Measurements from ENCODE around the gene FRMPD3.
A peak's percentile ranks its signal among the peaks of the same experiment; 100 is the strongest.

Gene FRMPD3

DNA sequence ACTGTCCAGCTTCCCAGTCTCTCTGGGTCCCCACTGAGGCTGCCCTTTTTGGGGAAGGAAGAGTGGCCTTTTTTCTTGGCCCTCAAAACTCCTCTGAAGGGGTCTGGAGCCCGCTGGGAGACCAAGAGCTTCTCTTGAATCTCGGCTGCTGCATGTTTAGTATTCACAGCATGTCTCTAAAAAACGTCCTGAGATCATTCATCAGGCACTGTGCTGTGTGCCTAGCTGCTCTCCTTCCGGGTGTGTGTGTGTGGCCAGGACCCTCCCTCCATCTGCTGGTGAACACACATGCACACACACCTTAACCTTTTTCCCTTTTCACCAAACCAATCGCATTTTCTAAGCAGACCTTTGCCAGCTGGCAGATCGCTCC lies 841 bp upstream of the FRMPD3 start:
- no CpG with 5 or more reads among the region's 6 CpGs for WGBS (ENCODE audit: insufficient coverage, insufficient read length)
- Histone ChIP-seq H3K36me3 (ENCODE audit: control insufficient read depth, insufficient read depth, low read length) (no peaks in the 10 kb centered on the region), H3K27ac (ENCODE audit: low read length) (no peak overlapping the region), H3K27me3 (ENCODE audit: control insufficient read depth, insufficient read depth, low read length) (peaks cover 6% of the 10 kb centered on the region), H3K9me3 (ENCODE audit: control insufficient read depth, insufficient read depth, low read length) (no peaks in the 10 kb centered on the region), H3K4me1 (ENCODE audit: control insufficient read depth, insufficient read depth, low read length) (peaks cover 7% of the 10 kb centered on the region; the same call in 1 of the 2 replicates), H3K4me3 (ENCODE audit: low read length) (peak overlapping the region; percentile 38; the same call in 1 of the 2 replicates)
- DNase-seq (ENCODE audit: low read depth, low spot score), result no peak

DNA sequence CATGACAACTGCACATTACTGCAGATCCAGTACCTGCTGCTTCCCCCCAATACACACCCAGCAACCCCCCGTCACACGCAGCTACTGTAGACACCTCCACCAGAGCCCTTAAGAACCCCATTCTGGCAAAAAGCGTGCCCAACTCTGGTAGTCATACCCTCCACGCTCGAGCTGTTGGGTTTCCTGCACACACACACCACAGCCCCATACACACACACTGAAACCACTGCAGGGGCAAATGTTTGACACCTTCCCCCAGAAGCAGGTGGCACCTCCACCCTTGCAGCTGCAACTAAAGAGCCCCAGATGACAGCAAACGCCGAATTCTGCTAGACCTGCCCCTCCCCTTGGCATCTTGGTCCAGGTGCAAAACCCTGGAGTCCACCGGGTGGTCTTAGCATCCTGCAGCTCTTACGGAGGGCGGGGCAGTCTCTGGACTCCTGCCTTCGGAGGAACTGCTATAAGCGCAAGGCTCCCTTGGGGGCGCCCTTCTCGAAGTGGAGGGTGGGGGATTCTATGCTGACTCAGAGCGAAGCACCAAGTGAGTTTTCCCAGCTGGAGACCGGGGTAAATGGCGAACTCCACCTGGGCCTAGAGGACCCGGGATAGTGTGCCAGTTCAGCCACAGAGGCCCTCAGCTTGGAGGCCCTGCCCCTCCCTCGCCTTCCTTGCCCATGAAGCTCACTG lies 1.5 kb downstream of the FRMPD3 start:
- no CpG with 5 or more reads among the region's 19 CpGs for WGBS (ENCODE audit: insufficient coverage, insufficient read length)
- H3K36me3 ChIP-seq (ENCODE audit: control insufficient read depth, insufficient read depth, low read length), result no peaks in the 10 kb centered on the region
- H3K4me3 ChIP-seq (ENCODE audit: low read length), result peak overlapping the region; percentile 20; the same call in 1 of the 2 replicates
- H3K27ac ChIP-seq (ENCODE audit: low read length), result no peak overlapping the region
- no peak for DNase-seq (ENCODE audit: low read depth, low spot score)
- H3K9me3 ChIP-seq (ENCODE audit: control insufficient read depth, insufficient read depth, low read length), result no peaks in the 10 kb centered on the region
- H3K4me1 ChIP-seq (ENCODE audit: control insufficient read depth, insufficient read depth, low read length), result peaks cover 6% of the 10 kb centered on the region; the same call in 1 of the 2 replicates
- peaks cover 6% of the 10 kb centered on the region for H3K27me3 ChIP-seq (ENCODE audit: control insufficient read depth, insufficient read depth, low read length)

DNA sequence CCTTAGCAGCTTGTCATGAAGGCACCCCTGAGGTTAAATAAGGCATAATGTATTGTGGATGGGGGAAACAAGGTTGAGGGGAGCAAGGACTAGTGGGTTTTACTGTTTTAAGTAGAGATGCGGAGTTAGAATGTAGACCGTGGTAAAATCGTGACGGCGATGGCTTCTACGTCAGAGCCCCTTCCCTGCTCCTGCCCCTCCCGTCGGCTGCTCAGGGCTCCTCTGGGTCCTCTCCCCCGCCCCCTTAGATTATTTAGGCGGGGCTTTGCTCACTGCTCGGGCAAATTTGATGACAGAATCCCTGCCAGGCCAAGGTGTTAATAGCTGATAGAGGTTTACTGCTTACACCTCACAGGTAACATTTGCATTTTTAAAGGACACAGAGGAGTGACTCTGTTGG lies 2.3 kb downstream of the FRMPD3 start:
- no peak for DNase-seq (ENCODE audit: low read depth, low spot score)
- Histone ChIP-seq H3K27me3 (ENCODE audit: control insufficient read depth, insufficient read depth, low read length) (peaks cover 6% of the 10 kb centered on the region), H3K36me3 (ENCODE audit: control insufficient read depth, insufficient read depth, low read length) (no peaks in the 10 kb centered on the region), H3K4me1 (ENCODE audit: control insufficient read depth, insufficient read depth, low read length) (peaks cover 6% of the 10 kb centered on the region; the same call in 1 of the 2 replicates), H3K9me3 (ENCODE audit: control insufficient read depth, insufficient read depth, low read length) (no peaks in the 10 kb centered on the region), H3K4me3 (ENCODE audit: low read length) (peak overlapping the region; percentile 19; the same call in 1 of the 2 replicates), H3K27ac (ENCODE audit: low read length) (no peak overlapping the region)
- WGBS (ENCODE audit: insufficient coverage, insufficient read length), result no CpG with 5 or more reads among the region's 11 CpGs

DNA sequence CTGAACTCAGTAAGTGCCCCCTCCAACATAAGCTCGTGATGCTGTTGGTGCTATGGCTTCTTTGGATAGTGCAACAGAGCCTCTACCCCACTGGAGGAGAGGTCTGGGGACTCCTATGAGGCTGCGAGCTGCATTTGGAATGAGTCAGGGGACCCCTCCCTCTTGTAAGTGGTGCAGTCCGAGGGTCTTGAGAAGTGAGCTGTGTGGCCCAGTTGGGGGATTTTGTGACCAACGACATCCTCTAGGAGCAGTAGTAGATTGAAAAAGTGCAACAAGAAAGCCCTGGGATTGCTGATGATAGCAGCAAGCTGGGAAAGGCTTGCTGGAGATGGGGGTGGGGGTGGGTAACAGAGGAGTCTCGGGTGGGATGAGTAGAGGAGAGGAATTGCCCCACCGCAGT lies 3.1 kb downstream of the FRMPD3 start:
- no peaks in the 10 kb centered on the region for H3K9me3 ChIP-seq (ENCODE audit: control insufficient read depth, insufficient read depth, low read length)
- no peak overlapping the region for H3K27ac ChIP-seq (ENCODE audit: low read length)
- peaks cover 6% of the 10 kb centered on the region; the same call in 1 of the 2 replicates for H3K4me1 ChIP-seq (ENCODE audit: control insufficient read depth, insufficient read depth, low read length)
- DNase-seq (ENCODE audit: low read depth, low spot score), result no peak
- no peaks in the 10 kb centered on the region for H3K36me3 ChIP-seq (ENCODE audit: control insufficient read depth, insufficient read depth, low read length)
- H3K27me3 ChIP-seq (ENCODE audit: control insufficient read depth, insufficient read depth, low read length), result peaks cover 6% of the 10 kb centered on the region
- no peak overlapping the region for H3K4me3 ChIP-seq (ENCODE audit: low read length)
- no CpG with 5 or more reads among the region's 6 CpGs for WGBS (ENCODE audit: insufficient coverage, insufficient read length)

DNA sequence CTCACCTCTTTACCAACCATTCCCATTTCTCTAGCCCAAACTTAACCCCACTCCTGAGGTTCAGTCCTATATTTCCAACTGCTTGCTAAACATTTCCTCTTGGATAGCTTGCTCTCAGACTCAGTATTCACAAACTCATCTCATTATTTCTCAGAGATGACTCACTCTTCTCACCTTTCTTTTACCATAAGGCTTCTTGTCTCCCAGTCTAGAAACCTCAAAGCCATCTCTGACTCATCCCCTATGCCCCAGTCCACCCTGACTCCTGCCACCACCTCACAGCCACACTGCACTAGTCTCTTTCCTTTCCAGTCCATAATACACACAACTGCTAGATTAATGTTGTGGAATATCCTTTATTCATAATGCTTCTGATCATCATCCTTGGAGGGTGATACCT lies 4.8 kb downstream of the FRMPD3 start:
- Histone ChIP-seq H3K27me3 (ENCODE audit: control insufficient read depth, insufficient read depth, low read length) (peaks cover 4% of the 10 kb centered on the region; the same call in 1 of the 2 replicates), H3K4me1 (ENCODE audit: control insufficient read depth, insufficient read depth, low read length) (peaks cover 6% of the 10 kb centered on the region; the same call in 1 of the 2 replicates), H3K27ac (ENCODE audit: low read length) (no peak overlapping the region), H3K9me3 (ENCODE audit: control insufficient read depth, insufficient read depth, low read length) (no peaks in the 10 kb centered on the region), H3K36me3 (ENCODE audit: control insufficient read depth, insufficient read depth, low read length) (no peaks in the 10 kb centered on the region), H3K4me3 (ENCODE audit: low read length) (no peak overlapping the region)
- no peak for DNase-seq (ENCODE audit: low read depth, low spot score)

DNA sequence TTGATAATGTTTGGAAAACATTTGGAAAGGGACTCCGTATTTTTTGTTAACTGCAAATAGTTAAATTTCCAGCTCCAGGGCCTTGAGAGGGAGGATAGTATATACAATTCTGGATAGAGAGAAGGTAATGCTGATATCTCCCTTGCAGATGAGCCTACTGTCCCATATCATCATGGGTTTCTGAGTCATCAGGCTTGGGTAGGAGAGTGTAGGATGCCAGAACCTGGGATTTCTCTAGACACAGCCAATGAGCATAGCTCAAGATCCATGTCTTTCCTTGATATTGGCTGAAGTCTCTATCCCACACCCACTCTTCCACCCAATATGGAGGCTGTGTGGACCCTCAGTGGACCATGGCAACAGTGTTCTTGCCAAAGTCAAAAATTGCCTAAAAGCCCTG lies 7.8 kb downstream of the FRMPD3 start:
- DNase-seq (ENCODE audit: low read depth, low spot score), result no peak
- whole genome bisulfite sequencing (ENCODE audit: insufficient coverage, insufficient read length), result no CpG with 5 or more reads among the region's 1 CpG
- Histone ChIP-seq H3K4me3 (ENCODE audit: low read length) (no peak overlapping the region), H3K9me3 (ENCODE audit: control insufficient read depth, insufficient read depth, low read length) (no peaks in the 10 kb centered on the region), H3K36me3 (ENCODE audit: control insufficient read depth, insufficient read depth, low read length) (no peaks in the 10 kb centered on the region), H3K27ac (ENCODE audit: low read length) (no peak overlapping the region), H3K27me3 (ENCODE audit: control insufficient read depth, insufficient read depth, low read length) (no peaks in the 10 kb centered on the region), H3K4me1 (ENCODE audit: control insufficient read depth, insufficient read depth, low read length) (peaks cover 3% of the 10 kb centered on the region; the same call in 1 of the 2 replicates)

DNA sequence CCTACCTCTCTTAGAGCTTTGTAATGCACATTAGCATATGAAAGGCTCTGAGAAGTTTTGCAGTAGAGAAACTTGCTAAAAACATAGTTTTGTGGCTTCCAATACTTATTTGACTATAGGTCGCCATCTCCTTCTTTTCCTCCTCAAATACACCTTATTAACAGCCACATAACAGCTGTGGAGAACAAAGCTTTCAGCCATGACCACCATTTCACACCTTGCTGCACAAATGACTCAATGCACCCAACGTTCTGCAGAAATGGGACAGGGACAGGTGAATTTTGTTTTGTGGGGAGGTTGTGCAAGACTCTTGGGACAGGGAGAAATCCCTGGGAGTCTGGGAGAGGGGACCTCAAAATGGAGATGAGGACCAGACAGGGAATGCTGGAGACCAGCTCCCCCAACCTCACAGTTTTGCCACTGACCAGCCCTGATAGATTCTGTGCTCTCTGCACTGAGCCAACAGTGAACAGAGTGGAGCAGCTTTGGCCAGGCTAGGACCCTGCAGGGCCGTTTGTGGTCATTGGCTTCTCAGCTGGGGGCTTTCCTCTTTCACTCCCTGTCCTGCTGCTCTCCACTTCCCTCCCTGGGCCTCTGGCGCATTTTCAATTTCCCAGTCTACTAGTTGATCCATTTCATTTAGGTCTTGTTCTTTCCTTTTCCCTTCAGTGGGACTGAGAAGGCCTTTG lies 16.6 kb downstream of the FRMPD3 start:
- H3K36me3 ChIP-seq (ENCODE audit: control insufficient read depth, insufficient read depth, low read length), result no peaks in the 10 kb centered on the region
- no peaks in the 10 kb centered on the region for H3K9me3 ChIP-seq (ENCODE audit: control insufficient read depth, insufficient read depth, low read length)
- no peak overlapping the region for H3K4me3 ChIP-seq (ENCODE audit: low read length)
- H3K27ac ChIP-seq (ENCODE audit: low read length), result no peak overlapping the region
- H3K4me1 ChIP-seq (ENCODE audit: control insufficient read depth, insufficient read depth, low read length), result peaks cover 4% of the 10 kb centered on the region; the same call in 1 of the 2 replicates
- no CpG with 5 or more reads among the region's 4 CpGs for WGBS (ENCODE audit: insufficient coverage, insufficient read length)
- H3K27me3 ChIP-seq (ENCODE audit: control insufficient read depth, insufficient read depth, low read length), result no peaks in the 10 kb centered on the region
- no peak for DNase-seq (ENCODE audit: low read depth, low spot score)

DNA sequence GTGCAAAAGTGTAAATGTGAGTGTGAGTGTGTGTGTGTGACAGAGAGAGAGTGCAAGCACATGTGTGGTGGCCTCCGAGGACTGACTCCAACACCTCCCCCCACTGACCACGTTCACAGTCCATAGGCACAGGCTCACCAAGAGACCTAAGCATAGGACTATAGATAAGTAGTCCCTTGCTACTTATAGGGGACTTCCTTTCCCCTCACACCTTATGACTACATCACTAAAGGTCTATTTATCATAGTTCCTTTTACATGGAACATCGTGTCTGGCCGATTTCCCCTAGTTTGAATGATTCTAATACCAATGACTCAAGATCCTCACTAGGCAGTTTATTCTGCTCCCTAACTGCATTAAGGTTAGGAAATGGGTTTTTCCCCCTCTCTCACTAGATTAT lies 17.8 kb downstream of the FRMPD3 start:
- Histone ChIP-seq H3K4me3 (ENCODE audit: low read length) (no peak overlapping the region), H3K4me1 (ENCODE audit: control insufficient read depth, insufficient read depth, low read length) (peaks cover 4% of the 10 kb centered on the region; the same call in 1 of the 2 replicates), H3K27ac (ENCODE audit: low read length) (no peak overlapping the region), H3K36me3 (ENCODE audit: control insufficient read depth, insufficient read depth, low read length) (no peaks in the 10 kb centered on the region), H3K27me3 (ENCODE audit: control insufficient read depth, insufficient read depth, low read length) (no peaks in the 10 kb centered on the region), H3K9me3 (ENCODE audit: control insufficient read depth, insufficient read depth, low read length) (no peaks in the 10 kb centered on the region)
- no peak for DNase-seq (ENCODE audit: low read depth, low spot score)
- WGBS (ENCODE audit: insufficient coverage, insufficient read length), result no CpG with 5 or more reads among the region's 4 CpGs

DNA sequence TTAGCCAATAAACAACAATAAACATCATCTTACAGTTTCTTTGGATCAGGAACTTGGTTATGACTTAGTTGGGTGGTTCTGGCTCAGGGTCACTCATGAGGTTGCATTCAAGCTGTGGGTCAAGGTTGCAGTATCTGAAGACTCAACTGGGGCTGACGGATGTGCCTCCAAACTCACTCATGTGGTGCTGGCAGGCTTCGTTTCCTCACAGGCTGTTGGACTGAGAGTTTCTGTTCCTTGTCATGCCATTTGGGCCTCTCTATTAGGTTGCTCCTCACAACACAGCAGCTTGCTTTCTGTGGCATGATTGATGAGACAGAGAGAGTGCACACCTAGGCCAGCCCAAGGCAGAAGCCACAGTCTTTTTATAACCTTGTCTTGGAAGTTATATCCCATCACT lies 20.7 kb downstream of the FRMPD3 start:
- no peaks in the 10 kb centered on the region for H3K36me3 ChIP-seq (ENCODE audit: control insufficient read depth, insufficient read depth, low read length)
- no peaks in the 10 kb centered on the region for H3K9me3 ChIP-seq (ENCODE audit: control insufficient read depth, insufficient read depth, low read length)
- no peaks in the 10 kb centered on the region for H3K27me3 ChIP-seq (ENCODE audit: control insufficient read depth, insufficient read depth, low read length)
- H3K4me3 ChIP-seq (ENCODE audit: low read length), result no peak overlapping the region
- DNase-seq (ENCODE audit: low read depth, low spot score), result no peak
- H3K27ac ChIP-seq (ENCODE audit: low read length), result no peak overlapping the region
- WGBS (ENCODE audit: insufficient coverage, insufficient read length), result no CpG with 5 or more reads among the region's 2 CpGs
- H3K4me1 ChIP-seq (ENCODE audit: control insufficient read depth, insufficient read depth, low read length), result peaks cover 4% of the 10 kb centered on the region; the same call in 1 of the 2 replicates

DNA sequence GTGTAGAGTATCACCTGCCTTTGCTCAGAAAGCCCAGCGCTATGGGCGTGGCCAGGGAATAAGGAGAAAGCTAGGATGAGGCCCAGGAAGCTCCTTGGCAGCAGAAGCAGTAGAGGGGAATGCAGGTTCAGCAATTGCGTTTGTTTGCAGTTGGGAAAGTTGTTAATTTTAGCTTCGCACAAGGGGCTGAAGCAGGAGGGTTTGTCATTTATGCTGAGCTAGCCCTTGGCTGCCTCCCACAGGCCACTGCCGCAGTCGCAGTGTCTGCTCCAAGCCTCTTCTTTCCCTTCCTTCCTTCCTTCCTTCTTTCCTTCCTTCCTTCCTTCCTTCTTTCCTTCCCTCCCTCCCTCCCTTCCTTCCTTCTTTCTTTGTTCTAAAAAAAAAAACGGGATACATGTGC lies 21.5 kb downstream of the FRMPD3 start:
- WGBS (ENCODE audit: insufficient coverage, insufficient read length), result no CpG with 5 or more reads among the region's 7 CpGs

More for the DNA sequence above, 21.5 kb downstream of the FRMPD3 start:
- no peak overlapping the region for H3K27ac ChIP-seq (ENCODE audit: low read length)
- no peak for DNase-seq (ENCODE audit: low read depth, low spot score)
- no peak overlapping the region for H3K4me3 ChIP-seq (ENCODE audit: low read length)
- no peaks in the 10 kb centered on the region for H3K9me3 ChIP-seq (ENCODE audit: control insufficient read depth, insufficient read depth, low read length)
- H3K36me3 ChIP-seq (ENCODE audit: control insufficient read depth, insufficient read depth, low read length), result no peaks in the 10 kb centered on the region
- H3K27me3 ChIP-seq (ENCODE audit: control insufficient read depth, insufficient read depth, low read length), result no peaks in the 10 kb centered on the region
- H3K4me1 ChIP-seq (ENCODE audit: control insufficient read depth, insufficient read depth, low read length), result peaks cover 3% of the 10 kb centered on the region; the same call in 1 of the 2 replicates
